Brain microvascular endothelial cell (primary cell): ENCODE data around the gene ARHGAP6.

Source experiments
- DNase-seq: peaks from one replicate; pipeline ENCODE4 v3.0.0-alpha.2; 2020
- H3K27ac ChIP-seq: fragments of 250-450 bp; sonication (Bioruptor Pico); 2 replicates; pipeline ENCODE4 v1.5.1; 2020; ENCODE audit warnings: mild to moderate bottlenecking, moderate library complexity
- H3K27me3 ChIP-seq: fragments of 250-450 bp; sonication (Bioruptor Pico); replicated peaks from 2 replicates; pipeline ENCODE4 v1.5.1; 2020; ENCODE audit warnings: mild to moderate bottlenecking
- H3K36me3 ChIP-seq: fragments of 250-450 bp; sonication (Bioruptor Pico); replicated peaks from 2 replicates; pipeline ENCODE4 v1.5.1; 2020; ENCODE audit warnings: mild to moderate bottlenecking
- H3K4me3 ChIP-seq: 2 replicates; pipeline ENCODE4 v1.5.1; 2011; ENCODE audit warnings: low read depth, mild to moderate bottlenecking, control low read depth, low read length, moderate library complexity
- in situ Hi-C: cut with HindIII; loops from 2 replicates; pipeline ENCODE4 v1.10.0; 2017; ENCODE audit warnings: low sequenced_read_pairs, low pct_ligation_motif_present
- TF ChIP-seq, protein P1 (sequence below): IDR thresholded peaks from 2 replicates; pipeline ENCODE4 v1.5.1; 2011; ENCODE audit warnings: low read depth, mild to moderate bottlenecking, moderate library complexity, low read length, control low read depth, inconsistent platforms; ENCODE audit errors: missing control alignments

ARHGAP6 gene

GRCh38 chrX:11591723-11592346, 73.9 kb downstream of the ARHGAP6 start:
- DNase-seq, result no peak
- in situ Hi-C loops, result no loop called here
- Histone ChIP-seq H3K27ac (no peak overlapping the region), H3K4me3 (no peak overlapping the region), H3K27me3 (no peaks in the 10 kb centered on the region), H3K36me3 (no peaks in the 10 kb centered on the region)
- TF ChIP-seq, protein P1, sequence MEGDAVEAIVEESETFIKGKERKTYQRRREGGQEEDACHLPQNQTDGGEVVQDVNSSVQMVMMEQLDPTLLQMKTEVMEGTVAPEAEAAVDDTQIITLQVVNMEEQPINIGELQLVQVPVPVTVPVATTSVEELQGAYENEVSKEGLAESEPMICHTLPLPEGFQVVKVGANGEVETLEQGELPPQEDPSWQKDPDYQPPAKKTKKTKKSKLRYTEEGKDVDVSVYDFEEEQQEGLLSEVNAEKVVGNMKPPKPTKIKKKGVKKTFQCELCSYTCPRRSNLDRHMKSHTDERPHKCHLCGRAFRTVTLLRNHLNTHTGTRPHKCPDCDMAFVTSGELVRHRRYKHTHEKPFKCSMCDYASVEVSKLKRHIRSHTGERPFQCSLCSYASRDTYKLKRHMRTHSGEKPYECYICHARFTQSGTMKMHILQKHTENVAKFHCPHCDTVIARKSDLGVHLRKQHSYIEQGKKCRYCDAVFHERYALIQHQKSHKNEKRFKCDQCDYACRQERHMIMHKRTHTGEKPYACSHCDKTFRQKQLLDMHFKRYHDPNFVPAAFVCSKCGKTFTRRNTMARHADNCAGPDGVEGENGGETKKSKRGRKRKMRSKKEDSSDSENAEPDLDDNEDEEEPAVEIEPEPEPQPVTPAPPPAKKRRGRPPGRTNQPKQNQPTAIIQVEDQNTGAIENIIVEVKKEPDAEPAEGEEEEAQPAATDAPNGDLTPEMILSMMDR, result no peak

- Histone ChIP-seq H3K4me3 (no peak overlapping the region), H3K27ac (no peak overlapping the region), H3K36me3 (no peaks in the 10 kb centered on the region), H3K27me3 (no peaks in the 10 kb centered on the region)
- in situ Hi-C loops, result no loop called here
- TF ChIP-seq, protein P1, result no peak
- DNase-seq, result no peak
These were observed 76.1 kb downstream of the ARHGAP6 start for GRCh38 chrX:11589641-11590040.

GRCh38 chrX:11588097-11588496, 77.6 kb downstream of the ARHGAP6 start:
- in situ Hi-C loops, result no loop called here
- TF ChIP-seq, protein P1, result no peak
- DNase-seq, result no peak

GRCh38 chrX:11585174-11585573, 80.5 kb downstream of the ARHGAP6 start:
- TF ChIP-seq, protein P1, result no peak
- H3K4me3 ChIP-seq, result no peak overlapping the region
- no peaks in the 10 kb centered on the region for H3K36me3 ChIP-seq
- no peak overlapping the region for H3K27ac ChIP-seq
- DNase-seq, result no peak
- in situ Hi-C loops, result no loop called here
- H3K27me3 ChIP-seq, result no peaks in the 10 kb centered on the region

More at GRCh38 chrX:11588097-11588496, 77.6 kb downstream of the ARHGAP6 start:
- Histone ChIP-seq H3K27ac (no peak overlapping the region), H3K36me3 (no peaks in the 10 kb centered on the region), H3K4me3 (no peak overlapping the region), H3K27me3 (no peaks in the 10 kb centered on the region)

- in situ Hi-C loops, result no loop called here
- no peaks in the 10 kb centered on the region for H3K27me3 ChIP-seq
- no peak overlapping the region for H3K4me3 ChIP-seq
- TF ChIP-seq, protein P1, result no peak
- H3K27ac ChIP-seq, result no peak overlapping the region
- no peaks in the 10 kb centered on the region for H3K36me3 ChIP-seq
- no peak for DNase-seq
These were observed 84.9 kb downstream of the ARHGAP6 start for GRCh38 chrX:11580789-11581188.
